Upper lobe of left lung (tissue), 4 donors: ENCODE measurements around the gene RAB37.

Experiments
- CTCF ChIP-seq, 6 experiments: fragments of 450-650 bp in 4 of 6; fragments of 200-600 bp in 2 of 6; sonication (generic) in 2 of 6; IDR thresholded peaks; one replicate each; pipeline ENCODE4 v1.5.1; 2016 to 2019; ENCODE audit warnings: antibody characterized with exemption in 6 of 6
- POLR2A ChIP-seq, 4 donors: fragments of 450-650 bp; IDR thresholded peaks; one replicate each; pipeline ENCODE4 v1.5.1; 2016 to 2017; ENCODE audit warnings: antibody characterized with exemption in 4 of 4, mild to moderate bottlenecking in 2 of 4

- TF ChIP-seq CTCF (IDR thresholded peaks at IDR 0.05) (no peak), POLR2A (IDR thresholded peaks at IDR 0.05) (no peak)
Measured at GRCh38 chr17:74713171-74713755, 23.8 kb upstream of the RAB37 start.
